HEK293 (cell line): ENCODE measurements around the gene ZSWIM6.

Source experiments
- CTCF ChIA-PET: fragments of 350-600 bp; formaldehyde crosslinking; extraction: SDS; loops from one replicate; lab custom pipeline; 2021; ENCODE audit warnings: antibody characterized with exemption; lab: Yijun Ruan, JAX
- POLR2A ChIA-PET: fragments of 300-600 bp; formaldehyde crosslinking; extraction: SDS; loops from one replicate; lab custom pipeline; 2020; ENCODE audit warnings: antibody characterized with exemption, inconsistent platforms; lab: Yijun Ruan, JAX
- H3K27ac ChIP-seq: fragments of 200-500 bp; sonication (Bioruptor generic); 2 replicates; pipeline ENCODE4 v1.5.1; 2014; ENCODE audit warnings: low read depth, low read length, control low read depth, inconsistent platforms; ENCODE audit errors: extremely low read depth
- H3K36me3 ChIP-seq, 2 experiments: fragments of 200-500 bp in 1 of 2; sonication (Bioruptor generic) in 1 of 2; 1 replicate in 1 of 2; 2 replicates in 1 of 2; pipeline ENCODE4 v1.5.1; 2014 to 2017; ENCODE audit warnings: inconsistent platforms in 2 of 2, low read length in 2 of 2; ENCODE audit not compliant: control insufficient read depth in 2 of 2, insufficient read depth in 1 of 2
- H3K4me1 ChIP-seq: fragments of 200-500 bp; sonication (Bioruptor generic); 2 replicates; pipeline ENCODE4 v1.5.1; 2014; ENCODE audit warnings: mild to moderate bottlenecking, low read length, inconsistent platforms; ENCODE audit not compliant: control insufficient read depth, insufficient read depth
- H3K4me3 ChIP-seq: 2 replicates; pipeline ENCODE4 v1.5.1; 2011; ENCODE audit warnings: low read depth, mild to moderate bottlenecking, control low read depth, low read length, moderate library complexity
- H3K9me3 ChIP-seq: fragments of 200-500 bp; sonication (Bioruptor generic); 2 replicates; pipeline ENCODE4 v1.5.1; 2014; ENCODE audit warnings: low read depth, low read length, inconsistent platforms; ENCODE audit not compliant: control insufficient read depth, insufficient read depth
- EGR2 ChIP-seq: fragments of 450-650 bp; formaldehyde crosslinking; IDR thresholded peaks from 2 replicates; pipeline ENCODE4 v1.5.1; 2016; ENCODE audit warnings: low read depth, missing biosample characterization, missing genetic modification characterization
- GLIS1 ChIP-seq: fragments of 450-650 bp; formaldehyde crosslinking; IDR thresholded peaks from 2 replicates; pipeline ENCODE4 v1.5.1; 2016; ENCODE audit warnings: missing biosample characterization, missing genetic modification characterization
- KLF17 ChIP-seq: fragments of 450-650 bp; formaldehyde crosslinking; IDR thresholded peaks from 2 replicates; pipeline ENCODE4 v1.5.1; 2016; ENCODE audit warnings: missing biosample characterization, missing genetic modification characterization
- OSR2 ChIP-seq: fragments of 450-650 bp; formaldehyde crosslinking; IDR thresholded peaks from 2 replicates; pipeline ENCODE4 v1.5.1; 2016; ENCODE audit warnings: missing biosample characterization, missing genetic modification characterization
- SALL2 ChIP-seq: fragments of 450-650 bp; formaldehyde crosslinking; IDR thresholded peaks from 2 replicates; pipeline ENCODE4 v1.5.0; 2017; ENCODE audit warnings: missing biosample characterization, mild to moderate bottlenecking, missing genetic modification characterization, borderline replicate concordance
- SP7 ChIP-seq: fragments of 450-650 bp; formaldehyde crosslinking; IDR thresholded peaks from 2 replicates; pipeline ENCODE4 v1.5.1; 2016; ENCODE audit warnings: missing biosample characterization, missing genetic modification characterization
- ZBTB17 ChIP-seq: fragments of 450-650 bp; formaldehyde crosslinking; IDR thresholded peaks from 2 replicates; pipeline ENCODE4 v1.5.1; 2016; ENCODE audit warnings: missing biosample characterization, missing genetic modification characterization
- ZBTB20 ChIP-seq: fragments of 450-650 bp; formaldehyde crosslinking; IDR thresholded peaks from 2 replicates; pipeline ENCODE4 v1.5.1; 2016; ENCODE audit warnings: missing biosample characterization, missing genetic modification characterization
- ZBTB48 ChIP-seq: fragments of 450-650 bp; formaldehyde crosslinking; IDR thresholded peaks from 2 replicates; pipeline ENCODE4 v1.5.1; 2016; ENCODE audit warnings: missing biosample characterization, missing genetic modification characterization
- ZFHX2 ChIP-seq: fragments of 450-650 bp; formaldehyde crosslinking; conservative IDR thresholded peaks from 2 replicates; pipeline ENCODE4 v1.5.1; 2016; ENCODE audit warnings: missing biosample characterization, missing genetic modification characterization
- ZIC2 ChIP-seq: fragments of 450-650 bp; formaldehyde crosslinking; IDR thresholded peaks from 2 replicates; pipeline ENCODE4 v1.5.1; 2016; ENCODE audit warnings: missing biosample characterization, missing genetic modification characterization
- ZNF132 ChIP-seq: fragments of 450-650 bp; formaldehyde crosslinking; IDR thresholded peaks from 2 replicates; pipeline ENCODE4 v1.5.1; 2017; ENCODE audit warnings: missing biosample characterization, missing genetic modification characterization, borderline replicate concordance
- ZNF214 ChIP-seq: fragments of 450-650 bp; formaldehyde crosslinking; IDR thresholded peaks from 2 replicates; pipeline ENCODE4 v1.5.1; 2017; ENCODE audit warnings: missing biosample characterization, mild to moderate bottlenecking, missing genetic modification characterization, borderline replicate concordance
- ZNF221 ChIP-seq: fragments of 450-650 bp; formaldehyde crosslinking; IDR thresholded peaks from 2 replicates; pipeline ENCODE4 v1.5.1; 2017; ENCODE audit warnings: missing biosample characterization, missing genetic modification characterization, borderline replicate concordance
- ZNF473 ChIP-seq: fragments of 450-650 bp; formaldehyde crosslinking; IDR thresholded peaks from 2 replicates; pipeline ENCODE4 v1.5.1; 2017; ENCODE audit warnings: missing biosample characterization, missing genetic modification characterization
- ZNF518A ChIP-seq: fragments of 450-650 bp; formaldehyde crosslinking; conservative IDR thresholded peaks from 2 replicates; pipeline ENCODE4 v1.5.1; 2016; ENCODE audit warnings: low read depth, missing biosample characterization, missing genetic modification characterization
- ZNF600 ChIP-seq: fragments of 450-650 bp; formaldehyde crosslinking; IDR thresholded peaks from 2 replicates; pipeline ENCODE4 v1.5.1; 2016; ENCODE audit warnings: missing biosample characterization, missing genetic modification characterization
- ZNF692 ChIP-seq: fragments of 450-650 bp; formaldehyde crosslinking; IDR thresholded peaks from 2 replicates; pipeline ENCODE4 v1.5.1; 2016; ENCODE audit warnings: missing biosample characterization, missing genetic modification characterization
- ZSCAN4 ChIP-seq: fragments of 450-650 bp; formaldehyde crosslinking; IDR thresholded peaks from 2 replicates; pipeline ENCODE4 v1.5.1; 2017; ENCODE audit warnings: missing biosample characterization, missing genetic modification characterization
- ZXDB ChIP-seq: fragments of 450-650 bp; formaldehyde crosslinking; IDR thresholded peaks from 2 replicates; pipeline ENCODE4 v1.5.1; 2016; ENCODE audit warnings: missing biosample characterization, missing genetic modification characterization

ZSWIM6 gene

GRCh38 chr5:61327760-61328753, 4.0 kb upstream of the ZSWIM6 start (continued):
- TF ChIP-seq ZSCAN4 (tag by site-specific recombination) (no peak), ZNF132 (no peak), ZBTB48 (tag by site-specific recombination) (no peak)

- H3K4me3 ChIP-seq = no peak overlapping the region
- peaks cover 12% of the 10 kb centered on the region for H3K4me1 ChIP-seq
- ChIA-PET CTCF (interaction anchor here (0.6 to 0.8 kb wide), 3 partner anchors 26 to 273 kb away, joined by 3 to 4 read pairs (median 3); no protein-coding TSS in a partner anchor), POLR2A (interaction anchor here (1.5 to 1.9 kb wide), 2 partner anchors 15 to 27 kb away, joined by 5 read pairs; no protein-coding TSS in a partner anchor)
- TF ChIP-seq ZNF518A (tag by site-specific recombination) = no peak
- no peak for TF ChIP-seq ZNF214 (tag by site-specific recombination)
- TF ChIP-seq ZBTB17 (tag by site-specific recombination) = peak; percentile 70
- peak; percentile 48; the same call in 1 of the 2 replicates for TF ChIP-seq ZNF600 (tag by site-specific recombination)
- no peak for TF ChIP-seq ZXDB (tag by site-specific recombination)
- no peak for TF ChIP-seq SALL2 (tag by site-specific recombination)
- peak; percentile 71 for TF ChIP-seq ZBTB20 (tag by site-specific recombination)
- peak; percentile 54; the same call in 1 of the 2 replicates for TF ChIP-seq KLF17 (tag by site-specific recombination)
- peak; percentile 72 for TF ChIP-seq GLIS1 (tag by site-specific recombination)
- TF ChIP-seq OSR2 = peak; percentile 66
- TF ChIP-seq ZIC2 (tag by site-specific recombination) = peak; percentile 98
- TF ChIP-seq ZNF473 (tag by site-specific recombination) = no peak
- TF ChIP-seq EGR2 (tag by site-specific recombination) = peak; percentile 96
- TF ChIP-seq SP7 (tag by site-specific recombination) = 0 out of 2 replicates have a peak, but pooled peaks have one; percentile 36
- TF ChIP-seq ZNF221 (tag by site-specific recombination) = no peak
- 0 out of 2 replicates have a peak, but pooled peaks have one; percentile 13 for TF ChIP-seq ZNF692
- TF ChIP-seq ZFHX2 (tag by site-specific recombination) = peak; percentile 95
- H3K36me3 ChIP-seq = no peaks in the 10 kb centered on the region
- H3K9me3 ChIP-seq = no peaks in the 10 kb centered on the region
- peak overlapping the region; percentile 98; the same call in 1 of the 2 replicates for H3K27ac ChIP-seq
Observed at GRCh38 chr5:61328791-61329549, 3.1 kb upstream of the ZSWIM6 start.
